CD1c-positive myeloid dendritic cell (primary cell): ENCODE measurements around the gene MROH2B.

Experiments
- DNase-seq: peaks from one replicate; pipeline ENCODE4 v3.0.0-alpha.2; 2016; ENCODE audit errors: extremely low spot score

Gene MROH2B

GRCh38 chr5:41071242-41071641, at the start of gene MROH2B:
Gene MROH2B, minus strand, starts transcription at chr5:41071342. Its CDS starts 490 bp downstream, at chr5:41070852.
- DNase-seq, result no peak

- no peak for DNase-seq
Observed at GRCh38 chr5:41120600-41120999, 49.5 kb upstream of the MROH2B start.

GRCh38 chr5:41118177-41118576, 47.0 kb upstream of the MROH2B start:
- DNase-seq, result no peak

GRCh38 chr5:41115281-41115680, 44.1 kb upstream of the MROH2B start:
- DNase-seq, result no peak

GRCh38 chr5:41112486-41113455, 41.6 kb upstream of the MROH2B start:
- DNase-seq, result no peak

- DNase-seq, result no peak
Observed at GRCh38 chr5:41109186-41109585, 38.0 kb upstream of the MROH2B start.

GRCh38 chr5:41102341-41102740, 31.2 kb upstream of the MROH2B start:
- DNase-seq, result no peak

GRCh38 chr5:41097642-41098041, 26.5 kb upstream of the MROH2B start:
- no peak for DNase-seq

GRCh38 chr5:41095324-41096101, 24.4 kb upstream of the MROH2B start:
- no peak for DNase-seq

- DNase-seq, result no peak
Observed at GRCh38 chr5:41094871-41095270, 23.7 kb upstream of the MROH2B start.

- no peak for DNase-seq
Observed at GRCh38 chr5:41093803-41094202, 22.7 kb upstream of the MROH2B start.

GRCh38 chr5:41087461-41087860, 16.3 kb upstream of the MROH2B start:
- no peak for DNase-seq

- DNase-seq, result no peak
Observed at GRCh38 chr5:41083306-41083705, 12.2 kb upstream of the MROH2B start.

- DNase-seq, result no peak
Observed at GRCh38 chr5:41071975-41072374, 833 bp upstream of the MROH2B start.

GRCh38 chr5:41067714-41068568, 3.2 kb downstream of the MROH2B start:
- no peak for DNase-seq

GRCh38 chr5:41065691-41066335, 5.3 kb downstream of the MROH2B start:
- no peak for DNase-seq

GRCh38 chr5:41057940-41058339, 13.2 kb downstream of the MROH2B start:
- no peak for DNase-seq

- DNase-seq, result no peak
Observed at GRCh38 chr5:41057231-41057630, 13.9 kb downstream of the MROH2B start.

GRCh38 chr5:41048986-41049385, 22.2 kb downstream of the MROH2B start:
- no peak for DNase-seq

GRCh38 chr5:41043109-41043747, 27.9 kb downstream of the MROH2B start:
- no peak for DNase-seq

- no peak for DNase-seq
Observed at GRCh38 chr5:41032973-41033372, 38.2 kb downstream of the MROH2B start.
